ENCODE measurements around the gene MSH3. TPM values are rescaled to one million over a fixed set of nuclear protein-coding genes. Genes with fewer than 3 reads are reported as not detected.

Gene MSH3
- total RNA-seq, 2 experiments from 2014 or later: 23.0 to 23.4 TPM

DNA sequence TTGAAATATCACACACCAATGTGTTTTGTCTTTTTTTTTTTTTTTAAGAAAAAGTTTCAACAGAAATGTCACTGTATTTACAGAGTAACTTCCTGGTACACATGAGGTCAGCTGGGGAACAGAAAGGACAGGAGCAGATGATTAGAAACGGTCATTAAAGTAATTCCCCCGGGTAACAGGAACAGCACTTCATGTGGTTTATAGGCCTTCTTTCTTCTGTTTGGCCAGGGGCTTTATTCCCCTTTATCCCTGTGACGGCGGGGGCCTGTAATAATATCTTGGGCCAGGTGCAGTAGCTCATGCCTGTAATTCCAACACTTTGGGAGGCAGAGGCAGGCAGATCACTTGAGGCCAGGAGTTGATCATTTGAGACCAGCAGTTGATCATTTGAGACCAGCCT is 30.5 kb upstream of the MSH3 start:
- Mint-ChIP-seq H3K27ac (no peak overlapping the region), H3K4me3 (no peak overlapping the region), H3K27me3 (no peaks in the 10 kb centered on the region), H3K4me1 (ENCODE audit: low read depth) (no peaks in the 10 kb centered on the region), H3K9me3 (no peaks in the 10 kb centered on the region), H3K36me3 (ENCODE audit: low read depth) (peaks cover 14% of the 10 kb centered on the region)
- DNase-seq (no peak), ATAC-seq (no peak)
- CTCF ChIA-PET: no interaction called here
- POLR2A ChIA-PET: no interaction called here
- intact Hi-C loops (cut with micrococcal nuclease): no loop called here
- TF ChIP-seq, protein P1, sequence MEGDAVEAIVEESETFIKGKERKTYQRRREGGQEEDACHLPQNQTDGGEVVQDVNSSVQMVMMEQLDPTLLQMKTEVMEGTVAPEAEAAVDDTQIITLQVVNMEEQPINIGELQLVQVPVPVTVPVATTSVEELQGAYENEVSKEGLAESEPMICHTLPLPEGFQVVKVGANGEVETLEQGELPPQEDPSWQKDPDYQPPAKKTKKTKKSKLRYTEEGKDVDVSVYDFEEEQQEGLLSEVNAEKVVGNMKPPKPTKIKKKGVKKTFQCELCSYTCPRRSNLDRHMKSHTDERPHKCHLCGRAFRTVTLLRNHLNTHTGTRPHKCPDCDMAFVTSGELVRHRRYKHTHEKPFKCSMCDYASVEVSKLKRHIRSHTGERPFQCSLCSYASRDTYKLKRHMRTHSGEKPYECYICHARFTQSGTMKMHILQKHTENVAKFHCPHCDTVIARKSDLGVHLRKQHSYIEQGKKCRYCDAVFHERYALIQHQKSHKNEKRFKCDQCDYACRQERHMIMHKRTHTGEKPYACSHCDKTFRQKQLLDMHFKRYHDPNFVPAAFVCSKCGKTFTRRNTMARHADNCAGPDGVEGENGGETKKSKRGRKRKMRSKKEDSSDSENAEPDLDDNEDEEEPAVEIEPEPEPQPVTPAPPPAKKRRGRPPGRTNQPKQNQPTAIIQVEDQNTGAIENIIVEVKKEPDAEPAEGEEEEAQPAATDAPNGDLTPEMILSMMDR (IDR thresholded peaks at IDR 0.05): no peak

DNA sequence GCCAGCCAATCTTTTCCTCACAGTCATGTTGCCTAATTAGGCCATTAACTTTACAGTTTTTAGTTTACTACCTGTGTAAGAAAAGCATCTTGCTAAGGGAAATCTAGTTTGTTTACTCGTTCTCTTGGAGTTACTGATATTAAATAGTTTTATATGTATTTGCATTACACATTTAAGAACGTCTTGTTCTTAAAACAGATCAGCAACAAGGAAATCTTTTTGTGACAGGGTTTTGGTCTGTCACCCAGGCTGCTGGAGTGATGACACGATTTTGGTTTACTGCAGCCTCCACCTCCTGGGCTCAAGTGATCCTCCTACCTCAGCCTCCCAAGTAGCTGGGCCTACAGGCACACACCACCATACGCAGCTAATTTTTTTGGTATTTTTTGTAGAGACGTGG is 29.2 kb upstream of the MSH3 start:
- ChIA-PET CTCF (no interaction called here), POLR2A (no interaction called here)
- intact Hi-C loops (cut with micrococcal nuclease): no loop called here
- DNase-seq (no peak), ATAC-seq (no peak)
- no peaks in the 10 kb centered on the region for H3K27me3 Mint-ChIP-seq
- H3K36me3 Mint-ChIP-seq (ENCODE audit: low read depth): peaks cover 20% of the 10 kb centered on the region
- H3K4me3 Mint-ChIP-seq: no peak overlapping the region
- TF ChIP-seq, protein P1 (IDR thresholded peaks at IDR 0.05): no peak
- no peaks in the 10 kb centered on the region for H3K4me1 Mint-ChIP-seq (ENCODE audit: low read depth)
- no peak overlapping the region for H3K27ac Mint-ChIP-seq
- no peaks in the 10 kb centered on the region for H3K9me3 Mint-ChIP-seq

DNA sequence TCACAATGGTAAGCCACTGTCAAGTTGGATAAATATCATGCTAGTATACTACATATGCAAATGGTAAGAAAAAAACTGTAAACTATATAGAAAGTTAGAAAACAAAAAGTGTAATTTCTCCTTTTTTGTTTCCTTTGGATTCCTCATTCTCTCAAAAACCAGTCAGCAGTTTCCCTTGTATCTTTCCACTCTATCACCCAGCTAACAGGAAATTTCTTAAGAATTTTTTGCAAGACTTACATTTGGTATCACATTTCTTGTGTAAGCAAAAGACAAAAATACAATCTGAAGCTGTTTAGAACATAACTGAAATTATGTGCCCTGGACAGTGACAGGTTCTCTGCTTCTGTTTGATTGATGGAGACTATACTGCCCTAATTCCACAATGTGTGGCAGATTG is 25.2 kb upstream of the MSH3 start:
- Mint-ChIP-seq H3K9me3 (no peaks in the 10 kb centered on the region), H3K4me1 (ENCODE audit: low read depth) (peaks cover 2% of the 10 kb centered on the region), H3K27me3 (no peaks in the 10 kb centered on the region), H3K36me3 (ENCODE audit: low read depth) (peaks cover 39% of the 10 kb centered on the region), H3K4me3 (no peak overlapping the region), H3K27ac (no peak overlapping the region)
- TF ChIP-seq, protein P1 (IDR thresholded peaks at IDR 0.05): no peak
- POLR2A ChIA-PET: no interaction called here
- no peak for ATAC-seq
- CTCF ChIA-PET: interaction anchor here (1.3 kb wide), 1 partner anchor 30 kb away, joined by 3 read pairs; no protein-coding TSS in a partner anchor
- no peak for DNase-seq
- intact Hi-C loops (cut with micrococcal nuclease): no loop called here

DNA sequence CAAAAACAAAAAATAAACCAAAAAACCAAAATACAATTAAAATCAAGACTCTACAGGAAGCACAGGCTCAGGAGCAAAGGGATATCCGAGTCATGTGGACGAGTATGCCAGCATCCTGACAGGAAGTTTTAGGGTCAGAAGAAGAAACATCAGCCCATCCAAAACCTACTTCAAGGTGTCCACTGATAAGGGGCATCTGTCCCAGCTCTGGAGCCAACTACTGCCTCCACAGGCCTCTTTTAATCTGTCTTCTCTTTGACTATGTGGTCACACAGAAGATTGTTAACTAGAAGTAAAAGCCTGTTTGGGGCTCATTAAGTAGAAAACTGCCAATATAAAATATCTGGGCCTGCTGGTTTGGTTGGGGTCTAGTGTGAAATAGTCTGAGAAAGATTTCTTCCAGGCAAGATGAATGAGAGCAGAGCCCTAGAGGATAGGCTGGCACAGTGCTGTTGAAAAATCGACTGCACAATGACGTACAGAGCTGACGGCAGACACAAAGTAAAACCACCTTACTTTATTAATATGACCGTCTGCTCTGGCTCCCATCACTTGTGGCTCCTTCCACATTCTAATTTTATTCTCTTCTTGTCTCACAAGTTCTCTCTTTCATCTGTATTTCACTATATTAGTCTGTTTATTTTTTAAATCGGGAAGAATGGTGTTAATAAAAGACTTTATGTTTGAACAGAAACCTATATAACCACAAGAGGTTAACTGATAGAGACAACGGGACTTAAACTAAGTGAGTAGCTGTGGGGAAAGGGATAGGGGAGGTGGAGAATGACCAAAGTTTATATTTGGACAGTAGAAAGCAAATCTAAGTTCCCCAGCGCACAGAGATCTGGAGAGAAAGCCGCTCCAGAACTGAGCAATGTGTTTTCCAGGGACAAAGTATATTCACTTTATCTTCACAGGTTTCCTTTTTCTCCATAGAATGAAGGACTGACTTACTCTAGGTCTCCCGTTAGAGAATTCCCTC is 22.9 kb upstream of the MSH3 start:
- Mint-ChIP-seq H3K27ac (no peak overlapping the region), H3K27me3 (no peaks in the 10 kb centered on the region), H3K9me3 (no peaks in the 10 kb centered on the region), H3K4me1 (ENCODE audit: low read depth) (peaks cover 6% of the 10 kb centered on the region), H3K4me3 (no peak overlapping the region), H3K36me3 (ENCODE audit: low read depth) (peaks cover 50% of the 10 kb centered on the region)
- TF ChIP-seq, protein P1 (IDR thresholded peaks at IDR 0.05): no peak
- ChIA-PET POLR2A (no interaction called here), CTCF (no interaction called here)
- no peak for DNase-seq
- ATAC-seq: no peak
- intact Hi-C loops (cut with micrococcal nuclease): no loop called here

DNA sequence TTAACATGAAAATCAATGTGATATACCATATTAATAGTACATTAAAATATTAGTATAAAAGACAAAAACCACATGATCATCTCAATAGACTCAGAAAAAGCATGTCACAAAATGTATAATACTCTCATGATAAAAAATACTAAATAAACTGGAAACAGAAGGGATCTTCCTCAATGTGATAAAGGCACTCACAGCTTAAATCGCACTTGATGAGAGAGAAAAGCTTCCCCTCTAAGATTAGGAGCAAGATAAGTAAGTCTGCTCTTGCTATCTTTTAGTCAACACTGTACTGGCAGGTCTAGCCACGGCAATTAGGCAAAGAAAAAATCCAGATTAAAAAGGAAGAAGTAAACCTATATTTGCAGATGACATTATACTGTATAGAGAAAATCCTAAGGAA is 21.8 kb upstream of the MSH3 start:
- Mint-ChIP-seq H3K36me3 (ENCODE audit: low read depth) (peaks cover 53% of the 10 kb centered on the region), H3K27me3 (no peaks in the 10 kb centered on the region), H3K4me3 (no peak overlapping the region), H3K9me3 (no peaks in the 10 kb centered on the region), H3K4me1 (ENCODE audit: low read depth) (peaks cover 6% of the 10 kb centered on the region), H3K27ac (no peak overlapping the region)
- ChIA-PET CTCF (no interaction called here), POLR2A (no interaction called here)
- no peak for ATAC-seq
- intact Hi-C loops (cut with micrococcal nuclease): no loop called here
- no peak for DNase-seq
- TF ChIP-seq, protein P1 (IDR thresholded peaks at IDR 0.05): no peak
